ENCODE data around the gene ETV6. TPM values are rescaled to one million over a fixed set of nuclear protein-coding genes. Genes with fewer than 3 reads are reported as not detected.

ETV6 gene
- total RNA-seq, 1 experiment from 2014 or later: 19.3 TPM

- TF ChIP-seq CTCF (IDR thresholded peaks at IDR 0.05; ENCODE audit: unreplicated experiment): no peak
- Mint-ChIP-seq H3K27me3 (ENCODE audit: insufficient read depth, unreplicated experiment) (no peaks in the 10 kb centered on the region), H3K4me1 (ENCODE audit: insufficient read depth, unreplicated experiment) (peaks cover 41% of the 10 kb centered on the region), H3K27ac (ENCODE audit: low read depth, unreplicated experiment) (peak overlapping the region; percentile 66), H3K4me3 (ENCODE audit: unreplicated experiment) (peak overlapping the region; percentile 50), H3K36me3 (ENCODE audit: insufficient read depth, unreplicated experiment) (peaks cover 6% of the 10 kb centered on the region), H3K9me3 (ENCODE audit: unreplicated experiment) (no peaks in the 10 kb centered on the region)
- ChIA-PET POLR2A (interaction anchor here (0.6 to 3.8 kb wide), 15 partner anchors 10 to 1073 kb away, joined by 3 to 30 read pairs (median 4); partner anchors contain the start of gene ETV6), CTCF (interaction anchor here (1.1 to 1.7 kb wide), 5 partner anchors 14 to 93 kb away, joined by 3 to 6 read pairs (median 3); no protein-coding TSS in a partner anchor)
- intact Hi-C loops (cut with micrococcal nuclease): no loop called here
- peak; percentile 39 for DNase-seq (ENCODE audit: unreplicated experiment)
- BruUV-seq (replicated peaks): no TSS peak
These were observed 145.9 kb downstream of the ETV6 start for GRCh38 chr12:11795192-11795912.

GRCh38 chr12:11795913-11796459, 146.5 kb downstream of the ETV6 start:
- BruUV-seq (replicated peaks): no TSS peak
- DNase-seq (ENCODE audit: unreplicated experiment): peak; percentile 88
- H3K36me3 Mint-ChIP-seq (ENCODE audit: insufficient read depth, unreplicated experiment): peaks cover 6% of the 10 kb centered on the region
- ChIA-PET CTCF (interaction anchor here (0.5 to 1.7 kb wide), 8 partner anchors 13 to 860 kb away, joined by 3 to 6 read pairs (median 4); no protein-coding TSS in a partner anchor), POLR2A (interaction anchor here (0.6 to 3.8 kb wide), 15 partner anchors 10 to 1074 kb away, joined by 3 to 30 read pairs (median 4); partner anchors contain the start of gene ETV6)
- H3K27me3 Mint-ChIP-seq (ENCODE audit: insufficient read depth, unreplicated experiment): no peaks in the 10 kb centered on the region
- no peaks in the 10 kb centered on the region for H3K9me3 Mint-ChIP-seq (ENCODE audit: unreplicated experiment)
- no peak for TF ChIP-seq CTCF (IDR thresholded peaks at IDR 0.05; ENCODE audit: unreplicated experiment)
- peak overlapping the region; percentile 50 for H3K4me3 Mint-ChIP-seq (ENCODE audit: unreplicated experiment)
- peak overlapping the region; percentile 66 for H3K27ac Mint-ChIP-seq (ENCODE audit: low read depth, unreplicated experiment)
- intact Hi-C loops (cut with micrococcal nuclease): no loop called here
- peaks cover 41% of the 10 kb centered on the region for H3K4me1 Mint-ChIP-seq (ENCODE audit: insufficient read depth, unreplicated experiment)

- no peak for TF ChIP-seq CTCF (IDR thresholded peaks at IDR 0.05; ENCODE audit: unreplicated experiment)
- peak; percentile 40 for DNase-seq (ENCODE audit: unreplicated experiment)
- intact Hi-C loops (cut with micrococcal nuclease): no loop called here
- Mint-ChIP-seq H3K4me3 (ENCODE audit: unreplicated experiment) (no peak overlapping the region), H3K4me1 (ENCODE audit: insufficient read depth, unreplicated experiment) (peaks cover 47% of the 10 kb centered on the region), H3K9me3 (ENCODE audit: unreplicated experiment) (no peaks in the 10 kb centered on the region), H3K27me3 (ENCODE audit: insufficient read depth, unreplicated experiment) (no peaks in the 10 kb centered on the region), H3K36me3 (ENCODE audit: insufficient read depth, unreplicated experiment) (peaks cover 6% of the 10 kb centered on the region), H3K27ac (ENCODE audit: low read depth, unreplicated experiment) (peak overlapping the region; percentile 66)
- no TSS peak for BruUV-seq (replicated peaks)
- ChIA-PET POLR2A (interaction anchor here (3.8 kb wide), 1 partner anchor 12 kb away, joined by 30 read pairs; no protein-coding TSS in a partner anchor), CTCF (interaction anchor here (0.8 kb wide), 1 partner anchor 11 kb away, joined by 3 read pairs; no protein-coding TSS in a partner anchor)
These were observed 147.9 kb downstream of the ETV6 start for GRCh38 chr12:11797317-11797913.

All from MCF 10A (cell line).